NCI-H128 (cell line): ENCODE results near the gene ALKBH5.
"Not testable (repeated sequence)": the region's sequence is repeated elsewhere in the genome, so short reads cannot be mapped to it uniquely, and the experiment has no call there.

Source experiments
- DNase-seq: peaks from one replicate; lab custom pipeline; 2025; ENCODE audit not compliant: unreplicated experiment; lab: John Stamatoyannopoulos, UW

The ALKBH5 gene

DNA sequence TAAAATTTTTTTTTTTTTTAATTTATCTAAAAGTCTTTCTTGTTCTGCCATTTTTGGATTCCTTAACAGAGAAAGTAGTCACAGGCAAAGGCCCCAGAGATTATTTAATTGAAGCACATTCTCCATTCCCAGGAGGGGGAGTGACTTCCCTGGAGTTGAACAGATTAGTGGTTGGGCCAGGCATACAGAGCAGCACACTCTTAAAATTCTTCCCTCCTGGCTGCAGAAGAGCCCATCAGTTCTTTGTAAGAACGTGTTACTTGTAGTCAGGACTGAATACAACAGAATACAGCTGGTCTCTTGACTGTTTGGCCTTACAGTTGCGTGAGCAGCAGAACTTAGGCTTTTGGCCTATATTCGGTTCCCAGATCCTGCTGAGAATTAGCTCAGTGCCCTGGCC is 1.8 kb downstream of the ALKBH5 start:
- DNase-seq: no peak

DNA sequence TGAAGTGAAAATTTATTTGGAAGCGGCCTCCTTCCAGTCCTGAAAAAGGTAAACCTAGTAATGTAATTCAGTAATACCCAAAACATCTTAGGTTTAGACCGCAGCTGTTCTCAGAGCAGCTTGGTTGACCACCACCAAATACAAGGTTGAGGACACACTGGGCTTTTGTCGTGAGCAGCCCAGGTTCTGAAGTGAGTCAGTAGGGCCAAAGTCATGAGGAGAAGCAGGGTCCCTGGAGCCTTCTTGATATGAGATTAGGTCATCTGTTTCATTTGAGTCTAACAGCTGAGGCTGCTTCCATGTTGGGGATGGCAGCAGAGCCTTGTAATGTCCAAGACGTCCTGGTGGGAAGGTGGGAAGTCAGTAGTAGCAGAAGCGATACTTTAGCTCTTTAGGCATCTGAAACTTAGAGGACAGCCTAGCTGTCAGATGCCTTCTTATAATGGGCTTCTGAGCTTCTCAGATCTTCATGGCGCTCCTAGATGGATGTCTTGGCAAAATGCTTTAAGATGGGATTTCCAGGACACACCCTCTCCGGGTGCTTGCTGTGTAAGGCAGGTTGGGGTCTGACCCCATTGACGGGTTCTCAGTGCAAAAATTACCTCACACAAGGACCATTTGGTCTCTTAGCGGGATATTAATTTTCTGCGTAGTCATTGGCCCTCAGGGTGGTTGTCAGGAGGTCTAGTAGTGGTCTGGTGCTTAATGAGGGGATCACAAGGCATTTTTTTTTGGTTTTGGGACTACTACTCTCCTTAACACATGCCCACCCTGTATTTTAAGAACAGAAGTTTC is 2.4 kb downstream of the ALKBH5 start:
- DNase-seq: no peak

DNA sequence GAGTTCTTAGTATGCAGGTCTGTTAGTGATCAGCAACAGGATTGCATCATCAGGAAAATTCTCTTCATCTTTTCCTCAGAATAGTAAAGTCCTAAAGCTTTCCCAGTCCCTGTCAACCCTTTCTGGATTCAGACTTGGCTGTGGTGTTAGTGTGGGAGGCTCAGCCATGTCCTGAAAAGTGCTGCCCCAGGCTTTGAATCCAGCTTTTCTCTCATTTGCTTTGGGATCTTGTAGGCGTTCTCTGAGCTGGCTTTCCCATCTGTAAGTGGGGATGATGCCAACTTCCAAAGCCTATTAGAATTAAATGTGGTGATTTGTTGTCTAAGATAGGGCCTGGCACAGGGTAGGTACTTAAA is 3.0 kb downstream of the ALKBH5 start:
- no peak for DNase-seq

DNA sequence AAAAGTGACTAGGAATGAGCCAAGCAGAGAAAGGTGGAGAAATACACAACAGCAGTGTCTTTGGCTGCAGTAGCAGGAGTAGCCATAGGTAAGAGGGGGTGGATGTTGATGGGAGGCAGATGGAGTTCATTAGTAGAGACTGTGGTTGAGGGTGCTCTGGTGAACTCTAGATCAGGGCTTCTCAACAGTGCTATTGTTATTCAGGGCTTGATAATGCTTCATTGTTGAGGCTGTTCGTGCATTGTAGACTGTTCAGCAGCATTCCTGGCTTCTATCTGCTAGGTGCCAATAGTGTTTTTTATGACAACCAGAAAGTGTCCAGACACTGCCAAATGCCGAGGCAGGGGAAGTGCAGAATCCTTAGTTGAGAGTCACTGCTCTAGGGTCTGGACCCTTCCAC is 3.6 kb downstream of the ALKBH5 start:
- no peak for DNase-seq

DNA sequence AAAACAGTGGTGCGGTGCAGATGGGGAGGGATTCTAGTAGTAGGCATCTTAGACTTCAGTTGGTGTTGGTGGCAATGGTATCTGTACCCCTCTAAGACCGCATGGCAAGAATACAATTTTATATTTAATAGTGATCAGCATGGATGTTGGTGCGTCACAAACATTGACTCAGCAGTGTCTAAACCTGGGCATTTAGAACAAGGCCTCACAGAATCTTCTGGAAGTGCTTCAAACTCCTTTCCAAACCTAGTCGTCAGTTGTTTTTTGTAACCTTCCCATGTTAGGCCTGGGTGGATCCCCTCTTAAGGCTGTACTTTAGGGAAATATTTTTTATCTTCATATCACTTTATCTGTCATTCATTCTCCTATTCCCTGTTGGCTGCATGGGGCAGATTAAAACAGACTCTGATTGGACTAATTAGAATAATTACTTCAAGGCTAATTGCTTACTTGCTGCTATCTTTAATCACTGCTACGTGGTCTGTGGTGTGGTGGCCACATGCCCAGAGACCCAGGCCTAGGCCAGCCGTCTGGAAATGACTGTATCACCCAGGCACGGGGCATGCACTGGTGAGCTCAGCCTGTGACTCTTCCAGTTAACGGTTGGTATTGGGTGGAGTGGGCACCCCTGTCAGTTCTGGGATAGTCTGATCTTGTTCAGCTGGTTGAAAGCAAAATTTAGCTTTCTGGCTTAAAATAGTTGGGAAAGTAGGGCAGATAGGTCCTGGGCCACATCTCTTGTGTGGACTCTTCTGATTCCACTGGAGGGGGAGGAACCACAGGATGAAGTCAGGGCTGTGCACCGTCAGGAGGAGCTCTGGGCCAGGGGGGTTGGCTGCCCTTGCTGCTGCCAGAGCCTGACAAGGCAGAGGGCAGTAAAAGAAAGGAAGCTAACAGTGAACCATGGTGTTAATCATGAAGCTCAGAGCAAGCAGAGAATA is 4.5 kb downstream of the ALKBH5 start:
- DNase-seq: no peak

DNA sequence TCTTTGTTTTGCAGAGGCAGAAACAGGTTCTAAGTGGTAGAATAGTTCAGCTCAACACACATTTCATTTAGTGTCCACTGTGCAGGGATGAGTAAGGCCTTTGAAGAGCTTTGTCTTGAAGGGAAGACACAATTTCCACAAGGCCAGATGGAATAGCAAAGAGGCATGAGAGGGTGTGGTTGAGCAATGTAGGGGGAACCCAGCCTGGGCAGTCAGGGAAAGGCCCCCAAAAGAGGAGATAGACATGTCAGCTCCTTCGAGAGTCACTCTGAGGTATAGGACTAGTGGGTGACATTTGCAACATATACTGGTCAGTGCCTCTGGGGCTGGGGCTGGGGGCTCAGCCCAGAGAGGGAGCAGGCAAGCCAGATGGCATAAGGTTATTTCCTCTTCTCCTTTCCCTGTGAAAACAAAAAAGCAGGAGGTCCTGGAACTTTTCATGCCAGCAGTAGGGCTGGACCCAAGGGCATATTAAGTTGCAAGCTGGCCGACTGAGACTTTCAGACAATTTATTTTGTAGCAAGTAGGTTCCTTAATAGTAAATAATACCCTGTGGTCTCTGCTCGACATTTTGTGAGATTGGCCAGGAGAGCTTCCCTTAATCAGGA is 7.1 kb downstream of the ALKBH5 start:
- no peak for DNase-seq

DNA sequence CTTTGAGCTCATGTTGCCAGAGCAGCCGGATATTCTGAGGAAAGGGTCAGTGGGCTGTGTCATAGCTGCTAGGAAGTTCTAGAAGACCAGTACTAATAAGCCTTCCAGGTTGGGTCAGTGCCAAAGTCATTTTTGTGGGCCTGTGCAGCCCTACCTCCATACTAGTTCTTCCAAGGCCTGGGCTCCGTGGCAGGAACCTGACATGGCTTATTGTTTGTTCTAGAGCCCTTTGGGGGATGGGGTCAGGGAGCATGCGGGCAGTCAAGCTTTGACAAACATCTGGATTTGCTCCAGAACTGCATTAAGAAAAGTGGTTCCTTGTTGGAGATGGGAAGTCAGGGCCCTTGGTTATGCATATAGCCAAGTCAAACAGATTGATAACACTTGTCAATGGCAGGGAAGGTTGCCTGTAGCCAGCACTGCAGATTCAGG is 7.6 kb downstream of the ALKBH5 start:
- no peak for DNase-seq

DNA sequence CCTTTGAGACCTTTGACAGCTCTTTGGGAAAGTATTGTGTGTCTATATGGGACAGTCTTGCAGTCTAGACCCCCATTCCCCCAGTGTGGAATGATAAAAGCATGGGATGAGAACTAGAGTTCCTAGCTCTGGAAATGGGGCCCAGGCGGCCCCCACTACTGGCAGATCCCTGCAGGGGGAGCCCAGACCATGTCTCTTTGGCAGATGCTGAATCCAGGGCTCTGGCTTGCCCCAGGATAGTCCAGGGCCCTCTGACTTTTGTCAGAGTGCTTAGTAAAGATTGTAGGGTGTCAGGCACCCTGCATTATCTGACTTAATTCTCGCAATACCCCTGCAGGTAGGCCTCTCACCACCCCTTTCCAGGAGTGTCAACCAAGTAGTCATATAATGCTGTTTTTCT is 8.3 kb downstream of the ALKBH5 start:
- DNase-seq: no peak

DNA sequence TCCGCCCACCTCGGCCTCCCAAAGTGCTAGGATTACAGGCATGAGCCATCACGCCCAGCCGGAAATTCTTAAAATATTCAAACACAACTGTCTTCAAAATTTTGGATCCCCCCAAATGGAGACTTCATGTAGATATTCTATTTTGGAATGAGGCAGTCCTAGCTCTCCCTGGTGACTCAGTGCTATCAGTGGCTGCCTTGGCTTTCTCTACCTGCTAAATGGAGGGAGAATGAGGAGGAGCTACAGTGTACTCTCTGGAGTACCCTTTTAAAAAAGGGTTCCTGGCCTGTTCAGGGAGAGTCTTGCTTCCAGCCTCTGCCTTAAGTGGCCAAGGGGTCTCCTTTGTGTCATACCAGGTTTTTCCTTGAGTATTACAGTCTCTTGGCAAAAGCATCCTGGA is 10.8 kb downstream of the ALKBH5 start:
- no peak for DNase-seq

DNA sequence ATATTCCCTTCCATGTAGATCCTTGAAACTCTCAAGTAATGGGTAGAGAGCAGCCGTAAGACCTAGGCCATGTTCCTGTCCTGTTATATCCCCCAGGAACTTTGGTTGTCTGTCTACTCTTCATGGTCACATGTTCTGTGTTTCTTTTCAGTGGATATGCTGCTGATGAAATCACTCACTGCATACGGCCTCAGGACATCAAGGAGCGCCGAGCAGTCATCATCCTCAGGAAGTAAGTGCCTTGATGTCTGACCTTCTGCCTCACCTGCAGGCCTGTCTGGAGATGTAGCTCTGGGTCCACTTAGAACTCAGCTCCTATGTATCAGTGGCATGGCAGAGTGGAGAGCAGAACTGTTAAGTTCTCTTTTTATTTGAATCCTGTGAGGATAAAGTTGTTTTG is 11.2 kb downstream of the ALKBH5 start:
- no peak for DNase-seq

DNA sequence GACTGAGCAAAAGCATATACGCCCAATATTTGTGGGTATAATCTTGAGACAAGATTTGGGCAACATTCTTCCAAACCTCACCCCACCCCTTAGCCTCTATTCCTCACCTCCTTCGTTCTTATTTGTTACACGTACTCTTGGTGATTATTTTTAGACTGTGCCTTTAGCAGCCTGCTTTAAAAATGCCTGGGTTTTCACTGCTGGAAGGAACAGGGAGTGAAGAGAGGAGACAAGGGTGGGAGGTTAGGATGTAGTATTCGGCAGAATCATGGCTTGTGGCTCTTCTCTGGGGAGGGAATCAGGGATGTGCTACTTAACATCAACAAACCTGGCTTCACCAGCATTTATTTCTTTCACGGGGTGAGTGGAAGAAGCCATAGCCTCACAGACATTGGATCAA is 11.6 kb downstream of the ALKBH5 start:
- DNase-seq: no peak

DNA sequence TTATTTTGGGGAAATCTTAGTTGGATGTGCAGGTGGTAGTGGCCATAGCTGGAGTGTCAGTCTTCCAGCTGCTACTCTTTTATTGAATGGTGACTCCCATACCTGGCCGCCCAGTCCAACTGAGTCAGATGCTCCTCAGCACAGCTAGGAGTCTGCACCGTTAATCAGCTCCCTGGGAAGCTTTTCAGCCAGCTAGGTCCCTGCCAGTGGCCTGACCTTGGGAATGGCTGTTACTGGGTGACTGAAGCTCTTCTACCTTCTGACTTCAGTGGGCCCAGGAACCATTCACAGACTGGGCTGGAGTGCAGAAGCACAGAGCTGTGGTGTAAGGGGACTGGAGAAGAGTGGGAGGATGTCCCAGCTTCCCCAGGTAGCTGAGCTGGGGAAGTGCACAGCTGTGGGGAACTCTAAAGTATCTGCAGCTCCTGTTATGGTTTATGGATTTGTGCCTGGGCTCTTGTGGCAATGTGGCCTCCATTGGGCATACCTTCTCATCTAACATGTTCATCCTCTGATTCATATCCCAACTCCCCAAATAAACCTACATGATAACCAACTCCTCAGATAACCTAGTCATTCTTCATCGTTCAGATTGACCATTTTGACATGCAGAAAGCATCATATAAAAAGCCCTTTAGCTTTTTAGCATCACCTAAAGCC is 14.0 kb downstream of the ALKBH5 start:
- DNase-seq: no peak

DNA sequence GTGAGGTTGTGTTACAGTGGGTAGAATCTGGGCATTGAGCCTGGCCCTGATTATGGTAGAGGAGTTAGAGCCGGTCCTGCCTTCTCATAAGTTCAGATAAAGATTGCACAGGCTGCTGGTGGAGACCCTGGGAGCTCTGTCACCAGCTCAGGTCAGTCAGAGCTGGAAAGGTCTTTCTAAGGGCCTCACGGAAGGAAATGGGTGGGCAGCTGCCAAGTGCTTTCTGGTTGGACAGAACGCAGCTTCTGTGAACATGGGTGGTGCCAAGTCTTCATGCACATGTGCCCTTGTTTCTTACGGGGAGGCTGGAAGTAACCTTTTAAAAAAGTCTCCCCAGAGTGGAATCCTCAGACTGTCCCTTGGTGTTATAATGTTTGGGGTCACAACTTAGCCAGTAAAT is 14.9 kb downstream of the ALKBH5 start:
- no peak for DNase-seq

DNA sequence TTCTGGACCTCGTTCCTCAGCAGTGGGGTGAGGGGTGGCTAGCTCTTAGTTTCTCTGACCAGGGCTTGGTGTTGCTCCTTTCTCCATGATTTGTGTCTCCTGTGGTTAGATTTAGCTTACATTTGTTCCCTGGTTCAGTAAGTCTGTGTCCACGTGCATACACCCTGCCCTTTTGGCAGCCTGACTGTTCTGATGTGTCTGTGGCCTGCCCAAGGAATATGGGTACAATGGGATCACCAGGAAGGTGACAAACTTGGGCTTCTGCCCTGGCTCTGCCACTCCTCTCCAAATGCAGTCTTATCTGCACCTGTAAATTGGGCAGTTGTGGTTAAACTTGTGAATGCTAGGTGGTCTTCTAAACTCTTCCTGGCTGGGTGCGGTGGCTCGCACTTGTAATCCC is 17.5 kb downstream of the ALKBH5 start:
- no peak for DNase-seq

DNA sequence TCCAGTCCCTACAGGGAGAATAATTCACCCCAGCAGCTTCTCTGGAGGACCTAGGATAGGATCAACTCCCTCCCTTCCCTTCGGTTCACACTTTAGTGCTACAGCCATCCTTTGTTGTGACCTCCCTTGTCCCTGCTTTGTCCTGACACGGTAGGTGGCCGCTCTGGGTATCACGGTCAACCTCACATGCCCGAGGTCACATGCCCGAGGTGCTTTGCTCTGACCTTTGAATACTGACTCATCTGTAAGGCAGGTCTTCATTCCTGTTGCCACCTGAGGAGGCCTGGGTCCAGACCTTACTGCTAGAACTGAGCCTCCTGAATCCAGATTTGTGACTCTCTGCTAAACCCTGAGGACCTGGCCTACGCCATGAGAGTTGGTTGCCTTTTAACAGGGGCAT is 19.7 kb downstream of the ALKBH5 start:
- DNase-seq: no peak

DNA sequence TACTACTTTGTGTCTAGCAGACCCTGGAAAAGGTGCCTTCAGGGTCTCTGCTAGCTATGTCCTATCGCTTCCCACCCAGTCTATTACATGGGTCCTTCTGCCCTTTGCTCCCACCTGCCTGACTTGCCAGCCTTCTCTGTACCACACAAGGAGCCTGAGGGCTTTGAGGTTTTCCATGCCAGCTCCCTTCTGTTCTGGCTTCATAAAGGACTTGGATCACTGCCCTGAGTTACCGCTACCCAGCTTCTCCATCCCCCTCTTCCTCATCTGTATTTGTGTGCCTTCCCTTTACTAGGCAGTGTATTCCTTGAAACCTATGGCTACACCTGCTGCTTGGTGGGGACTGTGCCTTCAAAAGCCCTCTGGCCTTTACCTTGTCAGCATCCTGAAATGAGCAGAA is 22.2 kb downstream of the ALKBH5 start:
- DNase-seq: no peak

DNA sequence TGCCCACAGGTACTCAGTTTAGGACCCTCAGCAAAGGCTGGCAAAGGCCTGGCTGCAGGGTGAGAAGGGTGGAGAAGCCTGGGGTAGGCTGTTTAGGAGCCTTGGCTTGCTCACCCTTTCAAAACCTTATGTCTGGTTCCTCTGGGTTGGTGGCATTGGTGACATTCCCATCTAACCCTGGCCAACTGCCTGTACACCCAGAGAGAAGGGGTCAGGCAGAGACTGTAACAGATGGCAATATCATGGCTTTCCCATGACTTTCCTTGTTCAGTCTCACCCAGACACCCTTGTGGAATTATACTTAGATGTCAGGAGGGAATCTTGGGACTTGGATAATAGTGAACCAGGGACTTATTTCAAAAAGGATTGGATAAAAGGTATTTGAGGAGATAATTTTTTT is 23.3 kb downstream of the ALKBH5 start:
- no peak for DNase-seq

DNA sequence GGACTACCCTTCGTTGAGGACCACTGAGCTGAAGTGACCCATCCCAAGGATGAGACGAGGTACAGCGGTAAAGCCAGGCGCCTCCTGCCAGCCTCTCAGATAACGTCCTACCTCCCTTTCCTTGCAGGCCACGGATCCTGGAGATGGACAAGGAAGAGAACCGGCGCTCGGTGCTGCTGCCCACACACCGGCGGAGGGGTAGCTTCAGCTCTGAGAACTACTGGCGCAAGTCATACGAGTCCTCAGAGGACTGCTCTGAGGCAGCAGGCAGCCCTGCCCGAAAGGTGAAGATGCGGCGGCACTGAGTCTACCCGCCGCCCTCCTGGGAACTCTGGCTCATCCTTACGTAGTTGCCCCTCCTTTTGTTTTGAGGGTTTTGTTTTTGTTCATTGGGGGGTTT is 24.5 kb downstream of the ALKBH5 start:
- no peak for DNase-seq

DNA sequence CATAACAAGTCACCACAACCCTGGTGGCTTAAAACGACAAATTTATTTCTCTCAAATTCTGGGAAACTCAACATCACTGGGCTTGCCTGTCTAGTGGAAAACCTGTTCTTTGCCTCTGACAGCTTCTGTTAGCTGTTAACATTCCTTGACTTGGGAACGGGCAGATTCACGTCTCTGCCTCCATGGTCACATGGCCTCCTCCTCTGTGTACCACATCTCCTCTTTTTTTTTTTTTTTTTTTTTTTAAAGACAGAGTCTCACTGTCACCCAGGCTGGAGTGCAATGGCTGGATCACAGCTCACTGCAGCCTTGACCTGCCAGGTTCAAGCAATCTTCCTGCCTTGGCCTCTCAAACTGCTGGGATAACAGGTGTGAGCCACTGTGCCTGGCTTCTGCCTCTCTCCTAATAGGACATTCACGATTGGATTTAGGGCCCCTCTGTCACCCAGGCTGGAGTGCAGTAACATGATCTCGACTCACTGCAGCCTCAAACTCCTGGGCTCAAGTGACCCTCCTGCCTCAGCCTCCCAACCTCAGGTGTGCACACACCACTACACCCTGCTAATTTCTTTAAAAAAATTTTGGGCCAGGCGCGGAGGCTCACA is 30.1 kb downstream of the ALKBH5 start:
- DNase-seq: no peak

DNA sequence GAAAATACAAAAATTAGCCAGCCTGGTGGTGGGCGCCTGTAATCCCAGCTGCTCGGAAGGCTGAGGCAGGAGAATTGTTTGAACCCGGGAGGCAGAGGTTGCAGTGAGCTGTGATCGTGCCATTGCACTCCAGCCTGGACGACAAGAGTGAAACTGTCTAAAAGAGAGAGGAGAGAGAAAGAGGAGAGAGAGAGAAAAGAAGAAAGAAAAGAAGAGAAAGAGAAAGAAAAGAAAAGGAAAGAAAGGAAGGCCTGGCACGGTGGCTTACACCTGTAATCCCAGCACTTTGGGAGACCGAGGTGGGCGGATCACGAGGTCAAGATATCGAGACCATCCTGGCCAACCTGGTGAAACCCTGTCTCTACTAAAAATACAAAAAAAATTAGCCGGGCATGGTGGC is 33.3 kb downstream of the ALKBH5 start:
- not testable (repeated sequence) for DNase-seq

DNA sequence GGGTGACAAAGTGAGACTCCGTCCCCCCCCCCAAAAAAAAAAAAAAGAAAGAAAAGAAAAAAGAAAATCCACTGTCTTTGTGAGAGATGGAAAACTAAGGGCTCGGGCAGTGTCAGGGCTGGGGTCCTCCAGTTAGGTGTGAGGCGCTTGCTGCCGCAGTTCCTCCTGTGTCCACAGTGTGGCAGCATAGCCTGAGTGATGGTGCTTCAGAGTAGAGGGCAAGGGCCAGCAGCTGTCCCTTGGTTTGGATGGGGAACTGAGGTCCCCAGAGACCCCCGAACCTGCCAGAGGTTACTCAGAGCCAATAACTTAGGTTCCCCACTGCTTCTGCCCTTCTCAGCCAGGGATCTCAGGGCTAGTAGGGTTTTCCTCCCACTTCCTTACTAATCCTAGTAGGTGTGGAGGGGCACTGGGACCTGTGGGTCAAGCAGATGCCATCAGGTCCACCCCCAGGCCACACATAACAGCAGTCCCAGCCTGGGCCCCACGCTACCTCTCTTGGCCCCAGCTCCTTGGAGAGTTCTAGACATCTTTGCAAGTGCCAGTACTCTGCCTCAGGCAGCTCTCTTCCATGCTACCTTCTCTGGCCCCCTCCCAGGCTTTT is 33.9 kb downstream of the ALKBH5 start:
- peak; percentile 7 for DNase-seq
